Frontal cortex (tissue), 4 donors: ENCODE measurements around the gene CC2D1A. TPM values are rescaled to one million over a fixed set of nuclear protein-coding genes. Genes with fewer than 3 reads are reported as not detected.

Source experiments
- DNase-seq, 2 donors: peaks; one replicate each; pipeline ENCODE4 v3.0.0; 2012; ENCODE audit warnings: low spot score in 2 of 2
- FAIRE-seq: peaks from 2 replicates; lab custom pipeline; 2012; peaks lifted over from hg19 to GRCh38; lab: Jason Lieb, UNC
- total RNA-seq: library from RNA; depleted of rRNA; stranded (reverse); fragments of >200 nt; gene quantifications from one replicate; pipeline ENCODE4 v1.2.3, GENCODE V29; 2014
- donor health status: control.
- donor health status: control.
- donor health status: control.

Gene CC2D1A
- 10.2 TPM for total RNA-seq

- FAIRE-seq (no peak), DNase-seq (peak; percentile 98 to 100)
Measured at GRCh38 chr19:13905634-13906520, at the start of gene CC2D1A, which contains the start of gene BRME1. Gene CC2D1A (plus strand): TSS chr19:13906201. CDS start chr19:13906442, 241 bp downstream. Gene BRME1 (minus strand): TSS chr19:13906117. CDS start chr19:13904892, 1,225 bp downstream.

- FAIRE-seq = no peak
- no peak for DNase-seq
Measured at GRCh38 chr19:13856497-13856896, 49.5 kb upstream of the CC2D1A start.

GRCh38 chr19:13859361-13859880 is 46.6 kb upstream of the CC2D1A start:
- FAIRE-seq = no peak

GRCh38 chr19:13860679-13861391 is 45.2 kb upstream of the CC2D1A start:
- no peak for FAIRE-seq

More at GRCh38 chr19:13859361-13859880, 46.6 kb upstream of the CC2D1A start:
- no peak for DNase-seq

GRCh38 chr19:13861392-13861713 is 44.6 kb upstream of the CC2D1A start:
- no peak for DNase-seq
- no peak for FAIRE-seq

More at GRCh38 chr19:13860679-13861391, 45.2 kb upstream of the CC2D1A start:
- no peak for DNase-seq

- FAIRE-seq (no peak), DNase-seq (peak; percentile 89 to 94)
Measured at GRCh38 chr19:13861714-13862531, 44.1 kb upstream of the CC2D1A start.

GRCh38 chr19:13864046-13864666 is 41.8 kb upstream of the CC2D1A start:
- FAIRE-seq (no peak), DNase-seq (peak in 1 of 2 donors; percentile 35)

- DNase-seq (peak in 1 of 2 donors; percentile 49), FAIRE-seq (no peak)
Measured at GRCh38 chr19:13864667-13865570, 41.1 kb upstream of the CC2D1A start.

GRCh38 chr19:13865571-13866462 is 40.2 kb upstream of the CC2D1A start:
- FAIRE-seq (no peak), DNase-seq (peak in 1 of 2 donors; percentile 65)

- peak in 1 of 2 donors; percentile 49 for DNase-seq
- FAIRE-seq = no peak
Measured at GRCh38 chr19:13866463-13867046, 39.4 kb upstream of the CC2D1A start.

- FAIRE-seq = no peak
- DNase-seq = peak in 1 of 2 donors; percentile 22
Measured at GRCh38 chr19:13868663-13869062, 37.3 kb upstream of the CC2D1A start.

- FAIRE-seq (no peak), DNase-seq (peak in 1 of 2 donors; percentile 17)
Measured at GRCh38 chr19:13869281-13869680, 36.7 kb upstream of the CC2D1A start.

- no peak for FAIRE-seq
- DNase-seq = no peak
Measured at GRCh38 chr19:13870873-13871272, 35.1 kb upstream of the CC2D1A start.

- FAIRE-seq (no peak), DNase-seq (peak in 1 of 2 donors; percentile 19)
Measured at GRCh38 chr19:13872339-13872694, 33.7 kb upstream of the CC2D1A start.

GRCh38 chr19:13872695-13873389 is 33.2 kb upstream of the CC2D1A start:
- FAIRE-seq = no peak
- DNase-seq = peak in 1 of 2 donors; percentile 42

- FAIRE-seq (no peak), DNase-seq (peak in 1 of 2 donors; percentile 20)
Measured at GRCh38 chr19:13873834-13874515, 32.0 kb upstream of the CC2D1A start.
